AG09319 (cell line): ENCODE data around the gene RPP21.

Experiments
- DNase-seq: peaks from one replicate; pipeline ENCODE4 v3.0.0-alpha.2; 2010; ENCODE audit warnings: low read depth; ENCODE audit errors: extremely low read depth
- TF ChIP-seq, protein P1 (sequence below): IDR thresholded peaks from 2 replicates; pipeline ENCODE4 v1.5.1; 2011; ENCODE audit warnings: low read depth, mild to moderate bottlenecking, inconsistent platforms, low read length, moderate library complexity

Gene RPP21

DNA sequence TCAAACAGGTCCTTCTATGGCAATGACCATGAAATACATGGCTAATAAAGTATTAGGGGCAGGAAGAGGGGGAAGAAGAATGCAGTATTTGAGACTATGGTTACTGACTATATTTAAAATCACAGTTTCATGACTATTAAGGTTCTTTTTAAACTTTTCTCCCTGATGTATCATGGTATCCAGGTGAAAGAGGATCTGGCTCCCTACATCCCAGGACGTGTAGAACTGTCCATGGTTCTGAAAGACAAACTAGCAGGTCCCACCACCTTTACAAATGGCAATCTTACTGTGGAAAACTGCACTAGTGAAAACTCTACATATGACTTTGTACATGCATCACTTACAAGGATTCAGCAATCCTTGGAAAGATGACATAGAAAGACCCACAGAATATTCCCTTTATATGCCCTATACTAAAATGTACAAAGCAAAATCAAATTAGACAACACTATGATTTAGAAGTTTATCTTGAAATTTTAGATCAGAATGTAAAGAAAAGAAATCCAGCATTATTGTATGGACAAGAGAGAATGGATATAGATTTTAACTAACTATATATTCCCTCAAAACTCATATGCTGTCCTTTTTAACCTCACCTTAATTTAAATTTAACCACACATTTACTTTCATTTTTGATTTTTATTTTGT is 33.5 kb downstream of the RPP21 start:
- DNase-seq = no peak
- TF ChIP-seq, protein P1, sequence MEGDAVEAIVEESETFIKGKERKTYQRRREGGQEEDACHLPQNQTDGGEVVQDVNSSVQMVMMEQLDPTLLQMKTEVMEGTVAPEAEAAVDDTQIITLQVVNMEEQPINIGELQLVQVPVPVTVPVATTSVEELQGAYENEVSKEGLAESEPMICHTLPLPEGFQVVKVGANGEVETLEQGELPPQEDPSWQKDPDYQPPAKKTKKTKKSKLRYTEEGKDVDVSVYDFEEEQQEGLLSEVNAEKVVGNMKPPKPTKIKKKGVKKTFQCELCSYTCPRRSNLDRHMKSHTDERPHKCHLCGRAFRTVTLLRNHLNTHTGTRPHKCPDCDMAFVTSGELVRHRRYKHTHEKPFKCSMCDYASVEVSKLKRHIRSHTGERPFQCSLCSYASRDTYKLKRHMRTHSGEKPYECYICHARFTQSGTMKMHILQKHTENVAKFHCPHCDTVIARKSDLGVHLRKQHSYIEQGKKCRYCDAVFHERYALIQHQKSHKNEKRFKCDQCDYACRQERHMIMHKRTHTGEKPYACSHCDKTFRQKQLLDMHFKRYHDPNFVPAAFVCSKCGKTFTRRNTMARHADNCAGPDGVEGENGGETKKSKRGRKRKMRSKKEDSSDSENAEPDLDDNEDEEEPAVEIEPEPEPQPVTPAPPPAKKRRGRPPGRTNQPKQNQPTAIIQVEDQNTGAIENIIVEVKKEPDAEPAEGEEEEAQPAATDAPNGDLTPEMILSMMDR = no peak

DNA sequence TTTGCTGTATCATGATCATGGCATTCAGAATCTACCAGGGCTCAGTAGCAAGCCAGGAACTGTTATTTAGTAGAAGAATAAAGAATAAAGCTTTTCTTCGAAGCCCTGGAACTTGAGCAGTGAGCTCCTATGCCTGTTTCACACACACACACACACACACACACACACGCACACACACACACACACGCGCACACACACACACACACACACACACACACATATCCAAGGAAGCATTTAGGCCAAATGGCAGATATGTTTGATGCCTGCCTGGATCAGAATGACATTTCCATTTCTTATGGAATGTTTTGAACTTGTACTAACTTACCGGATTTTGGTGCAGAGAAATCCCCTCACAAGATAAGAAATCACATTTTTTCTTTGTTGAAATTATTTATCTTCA is 35.5 kb downstream of the RPP21 start:
- no peak for DNase-seq
- TF ChIP-seq, protein P1 = no peak

DNA sequence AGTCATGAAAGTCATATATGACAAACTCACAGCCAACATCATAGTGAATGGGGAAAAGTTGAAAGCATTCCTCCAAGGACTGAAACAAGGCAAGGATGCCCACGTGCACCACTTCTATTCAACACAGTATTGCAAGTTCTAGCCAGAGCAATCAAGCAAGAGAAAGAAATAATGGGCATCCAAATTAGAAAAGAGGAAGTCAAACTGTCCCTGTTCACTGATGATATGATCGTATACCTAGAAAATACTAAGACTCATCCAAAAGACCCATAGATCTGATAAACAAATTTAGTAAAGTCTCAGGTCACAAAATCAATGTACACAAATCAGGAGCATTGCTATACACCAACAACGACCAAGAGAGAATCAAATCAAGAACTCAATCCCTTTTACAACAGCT is 41.2 kb downstream of the RPP21 start:
- TF ChIP-seq, protein P1 = no peak

DNA sequence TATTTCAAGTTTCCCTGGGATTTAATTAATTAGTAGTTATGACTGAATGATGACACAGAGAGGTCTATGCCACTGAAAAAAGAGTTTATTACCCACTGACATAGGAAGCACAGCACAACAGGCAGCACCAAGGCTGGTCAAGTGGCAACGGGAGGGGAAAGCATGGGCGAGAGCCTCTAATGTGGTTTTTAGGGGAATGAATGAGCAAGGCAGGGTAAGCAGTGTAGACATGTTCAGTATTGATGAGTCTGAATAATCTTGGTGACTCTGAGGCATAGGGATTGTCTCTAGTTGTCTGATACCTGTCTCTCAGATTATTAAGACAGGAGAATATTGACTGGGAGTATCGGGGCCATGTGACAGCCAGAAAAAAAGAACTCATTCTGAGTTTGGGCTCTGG is 46.3 kb downstream of the RPP21 start:
- TF ChIP-seq, protein P1 = no peak
- DNase-seq = no peak

More for the DNA sequence above, 41.2 kb downstream of the RPP21 start:
- no peak for DNase-seq

DNA sequence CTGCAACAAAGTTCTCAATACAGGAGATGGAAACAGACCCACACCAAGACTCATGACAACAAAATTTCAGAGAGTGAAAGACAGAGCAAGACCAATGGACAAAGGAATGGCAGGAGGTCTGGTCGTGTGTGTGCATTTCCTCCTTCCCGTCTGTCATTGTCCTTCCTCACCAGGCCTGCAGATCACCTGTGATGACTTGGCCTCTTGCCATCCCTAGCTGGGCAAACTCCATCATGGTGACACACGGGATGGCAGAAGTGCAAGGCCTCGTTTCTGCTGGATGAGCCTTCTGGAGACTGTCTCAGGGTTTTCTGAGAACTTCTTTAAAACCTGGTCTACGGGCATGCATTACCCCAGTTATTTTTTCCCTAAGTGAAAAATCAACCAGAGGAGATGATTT is 49.2 kb downstream of the RPP21 start:
- no peak for DNase-seq
- TF ChIP-seq, protein P1 = no peak
